ENCODE data around the gene SEMA7A. TPM values are rescaled to one million over a fixed set of nuclear protein-coding genes. Genes with fewer than 3 reads are reported as not detected.

Gene SEMA7A
- total RNA-seq, 1 experiment from 2014 or later = 74.8 TPM

DNA sequence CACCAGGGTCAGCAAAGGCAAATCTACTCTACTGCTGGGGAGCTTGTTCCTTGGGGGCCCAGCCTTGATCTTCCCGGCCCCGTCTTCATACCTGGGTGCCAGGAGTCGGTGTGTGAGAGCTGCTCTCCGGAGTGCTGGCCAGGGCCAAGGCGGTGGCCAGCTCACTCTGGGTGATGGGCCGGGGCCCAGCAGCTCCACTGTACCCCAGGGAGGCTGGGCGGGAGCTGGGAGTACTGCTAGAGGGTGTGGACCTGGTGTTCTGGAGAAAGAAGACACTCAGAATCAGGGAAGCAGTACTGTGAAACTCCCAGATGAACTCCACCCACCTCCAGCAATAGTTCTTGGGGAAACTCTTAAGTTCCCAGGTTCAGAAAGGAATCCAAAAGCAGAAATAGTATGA, 15.3 kb upstream of the SEMA7A start:
- Mint-ChIP-seq H3K4me3 (ENCODE audit: low read depth, unreplicated experiment) (no peak overlapping the region), H3K9me3 (ENCODE audit: low read depth, unreplicated experiment) (no peaks in the 10 kb centered on the region), H3K27ac (ENCODE audit: unreplicated experiment) (no peak overlapping the region), H3K27me3 (ENCODE audit: unreplicated experiment) (no peaks in the 10 kb centered on the region), H3K36me3 (ENCODE audit: insufficient read depth, unreplicated experiment) (peaks cover 7% of the 10 kb centered on the region), H3K4me1 (ENCODE audit: low read depth, unreplicated experiment) (no peaks in the 10 kb centered on the region)
- intact Hi-C loops (cut with micrococcal nuclease; ENCODE audit: unreplicated experiment) = no loop called here
- TF ChIP-seq, protein P1, sequence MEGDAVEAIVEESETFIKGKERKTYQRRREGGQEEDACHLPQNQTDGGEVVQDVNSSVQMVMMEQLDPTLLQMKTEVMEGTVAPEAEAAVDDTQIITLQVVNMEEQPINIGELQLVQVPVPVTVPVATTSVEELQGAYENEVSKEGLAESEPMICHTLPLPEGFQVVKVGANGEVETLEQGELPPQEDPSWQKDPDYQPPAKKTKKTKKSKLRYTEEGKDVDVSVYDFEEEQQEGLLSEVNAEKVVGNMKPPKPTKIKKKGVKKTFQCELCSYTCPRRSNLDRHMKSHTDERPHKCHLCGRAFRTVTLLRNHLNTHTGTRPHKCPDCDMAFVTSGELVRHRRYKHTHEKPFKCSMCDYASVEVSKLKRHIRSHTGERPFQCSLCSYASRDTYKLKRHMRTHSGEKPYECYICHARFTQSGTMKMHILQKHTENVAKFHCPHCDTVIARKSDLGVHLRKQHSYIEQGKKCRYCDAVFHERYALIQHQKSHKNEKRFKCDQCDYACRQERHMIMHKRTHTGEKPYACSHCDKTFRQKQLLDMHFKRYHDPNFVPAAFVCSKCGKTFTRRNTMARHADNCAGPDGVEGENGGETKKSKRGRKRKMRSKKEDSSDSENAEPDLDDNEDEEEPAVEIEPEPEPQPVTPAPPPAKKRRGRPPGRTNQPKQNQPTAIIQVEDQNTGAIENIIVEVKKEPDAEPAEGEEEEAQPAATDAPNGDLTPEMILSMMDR (IDR thresholded peaks at IDR 0.05; ENCODE audit: unreplicated experiment) = no peak
- CTCF ChIA-PET = interaction anchor here (1.4 to 1.7 kb wide), 2 partner anchors 12 to 67 kb away, joined by 3 to 6 read pairs; partner anchors contain the start of gene UBL7
- no TSS peak for BruUV-seq (replicated peaks)
- no peak for DNase-seq

DNA sequence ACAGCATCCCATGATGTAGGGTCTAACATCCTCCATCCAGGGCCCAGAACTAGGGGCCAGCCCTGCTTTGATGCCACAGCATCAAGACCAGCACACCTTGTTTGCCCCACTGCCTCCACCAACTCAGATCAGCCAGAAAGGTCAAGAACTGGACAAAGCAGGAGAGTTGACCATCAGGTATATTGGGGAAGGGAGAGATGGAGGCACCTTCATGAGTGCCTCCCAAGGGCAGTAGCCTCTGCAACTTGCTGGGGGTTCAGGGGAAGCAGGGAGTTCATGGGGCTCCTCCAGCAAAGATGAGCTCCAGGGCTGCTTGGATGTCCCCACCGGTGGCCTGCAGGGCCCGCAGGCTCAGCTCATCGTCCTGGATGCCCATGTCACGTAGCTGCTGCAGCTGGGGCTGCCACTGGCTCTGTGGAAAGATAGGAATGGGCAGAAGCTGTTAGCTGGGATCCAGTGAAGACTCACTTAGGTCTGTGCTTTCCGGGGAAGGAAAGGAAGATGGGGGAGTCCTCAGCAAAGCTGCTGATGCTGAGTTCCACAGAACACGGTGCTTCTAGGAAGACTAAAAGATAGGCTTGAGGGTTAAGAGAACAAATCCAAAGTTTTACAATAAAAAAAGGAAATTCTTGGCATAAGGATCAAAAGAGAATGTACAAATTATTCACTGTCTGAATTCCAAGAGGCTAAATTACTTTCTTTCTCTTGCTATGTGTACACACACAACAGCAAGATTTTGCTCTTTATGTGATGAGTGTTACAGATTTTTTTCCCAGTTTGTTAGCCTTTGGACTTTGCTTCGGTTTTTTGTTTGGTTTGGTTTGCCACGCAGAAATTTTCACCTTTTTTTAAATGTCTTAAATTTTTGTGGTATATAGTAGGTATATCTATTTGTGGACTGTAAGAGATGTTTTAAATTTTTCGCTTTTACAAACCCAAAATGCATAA, 12.3 kb upstream of the SEMA7A start:
- CTCF ChIA-PET = no interaction called here

DNA sequence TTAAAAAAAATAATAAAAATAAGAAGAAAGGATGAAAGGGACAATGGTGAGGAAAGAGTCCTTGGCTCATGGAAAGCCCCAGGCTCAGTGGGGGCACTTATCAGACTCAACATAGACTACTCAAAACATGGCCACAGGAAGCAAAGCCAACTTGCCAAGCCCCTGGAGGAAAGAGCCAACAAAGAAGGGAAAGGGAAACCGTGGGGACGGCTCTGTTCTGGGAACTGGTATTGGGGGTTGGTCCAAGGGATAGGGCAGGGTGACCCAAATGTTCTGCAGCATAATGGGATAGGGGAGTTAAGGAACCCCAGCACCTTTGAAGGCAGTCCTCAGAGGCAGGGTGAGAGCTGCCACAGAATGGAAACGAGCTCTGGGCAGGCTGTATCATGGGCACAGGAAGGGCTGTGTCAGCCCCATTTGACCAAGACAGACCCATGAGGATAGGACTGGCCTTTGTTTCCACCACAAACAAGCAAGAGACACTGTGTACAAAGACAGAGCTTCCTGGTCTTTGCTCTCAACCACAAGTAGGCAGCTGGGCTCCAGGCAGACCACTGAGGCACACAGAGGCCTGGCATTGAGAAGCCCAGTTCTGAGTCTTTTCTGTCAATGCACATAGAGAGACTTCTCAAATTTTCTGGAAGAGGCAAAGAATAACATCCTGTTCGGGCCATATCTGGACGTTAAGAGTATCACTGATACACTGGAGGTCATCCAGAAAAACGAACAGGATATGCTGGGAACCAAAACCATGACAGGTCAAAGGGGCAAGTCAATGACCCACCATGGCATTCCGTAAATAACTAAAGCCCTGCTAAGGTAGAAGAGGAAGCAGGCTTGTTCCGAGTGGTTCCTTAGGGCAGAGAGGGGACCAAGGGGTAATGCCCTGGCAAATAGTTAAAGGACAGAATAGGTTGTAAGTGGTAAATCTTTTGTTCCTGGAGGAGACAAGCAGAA, 10.6 kb upstream of the SEMA7A start:
- TF ChIP-seq, protein P1 (IDR thresholded peaks at IDR 0.05; ENCODE audit: unreplicated experiment) = no peak
- no peaks in the 10 kb centered on the region for H3K9me3 Mint-ChIP-seq (ENCODE audit: low read depth, unreplicated experiment)
- H3K27ac Mint-ChIP-seq (ENCODE audit: unreplicated experiment) = no peak overlapping the region
- H3K4me3 Mint-ChIP-seq (ENCODE audit: low read depth, unreplicated experiment) = no peak overlapping the region
- H3K36me3 Mint-ChIP-seq (ENCODE audit: insufficient read depth, unreplicated experiment) = peaks cover 7% of the 10 kb centered on the region
- CTCF ChIA-PET = no interaction called here
- no peaks in the 10 kb centered on the region for H3K4me1 Mint-ChIP-seq (ENCODE audit: low read depth, unreplicated experiment)
- no peak for DNase-seq
- no TSS peak for BruUV-seq (replicated peaks)
- intact Hi-C loops (cut with micrococcal nuclease; ENCODE audit: unreplicated experiment) = no loop called here
- no peaks in the 10 kb centered on the region for H3K27me3 Mint-ChIP-seq (ENCODE audit: unreplicated experiment)

More for the DNA sequence above, 12.3 kb upstream of the SEMA7A start:
- H3K27me3 Mint-ChIP-seq (ENCODE audit: unreplicated experiment) = no peaks in the 10 kb centered on the region
- H3K4me1 Mint-ChIP-seq (ENCODE audit: low read depth, unreplicated experiment) = no peaks in the 10 kb centered on the region
- no peak overlapping the region for H3K4me3 Mint-ChIP-seq (ENCODE audit: low read depth, unreplicated experiment)
- DNase-seq = no peak
- no peak overlapping the region for H3K27ac Mint-ChIP-seq (ENCODE audit: unreplicated experiment)
- H3K9me3 Mint-ChIP-seq (ENCODE audit: low read depth, unreplicated experiment) = no peaks in the 10 kb centered on the region
- no TSS peak for BruUV-seq (replicated peaks)
- TF ChIP-seq, protein P1 (IDR thresholded peaks at IDR 0.05; ENCODE audit: unreplicated experiment) = no peak
- intact Hi-C loops (cut with micrococcal nuclease; ENCODE audit: unreplicated experiment) = no loop called here
- H3K36me3 Mint-ChIP-seq (ENCODE audit: insufficient read depth, unreplicated experiment) = peaks cover 7% of the 10 kb centered on the region

DNA sequence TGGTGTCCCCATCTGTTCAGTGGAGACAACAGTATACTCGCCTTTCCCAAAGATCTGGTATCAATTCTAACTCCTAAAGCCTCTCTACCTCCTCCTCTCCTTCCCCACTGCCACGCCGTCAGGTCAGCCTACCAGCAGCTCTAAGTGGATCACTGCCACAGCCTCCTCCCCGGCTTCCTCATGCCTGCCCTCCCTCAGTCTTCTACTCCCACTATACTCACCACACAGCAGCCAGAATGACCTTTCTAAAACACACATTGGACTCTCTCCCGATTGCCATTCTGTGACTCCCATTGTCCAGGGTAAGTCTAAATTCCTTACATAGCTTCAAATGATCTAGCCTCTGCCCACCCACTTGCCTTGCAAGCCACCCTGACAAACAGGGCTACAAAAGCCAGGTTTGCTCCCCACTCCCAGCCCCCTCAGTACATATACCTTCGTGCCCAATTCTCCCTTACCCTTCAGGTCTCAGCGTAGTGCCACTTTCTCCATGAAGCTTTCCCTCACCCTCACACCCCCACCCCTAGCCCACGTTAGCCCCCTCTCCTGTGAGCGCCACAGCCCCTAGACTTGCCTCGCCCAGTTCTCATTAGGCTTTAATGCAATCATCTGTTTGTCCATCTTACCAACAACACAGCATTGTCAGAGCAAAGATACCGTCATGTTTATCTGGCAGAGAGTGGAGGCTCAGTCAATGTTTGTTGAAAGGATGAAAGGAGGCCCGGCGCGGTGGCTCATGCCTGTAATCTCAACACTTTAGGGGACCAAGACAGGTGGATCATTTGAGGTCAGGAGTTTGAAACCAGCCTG, 9.5 kb upstream of the SEMA7A start:
- intact Hi-C loops (cut with micrococcal nuclease; ENCODE audit: unreplicated experiment) = no loop called here
- Mint-ChIP-seq H3K4me1 (ENCODE audit: low read depth, unreplicated experiment) (peaks cover 5% of the 10 kb centered on the region), H3K4me3 (ENCODE audit: low read depth, unreplicated experiment) (no peak overlapping the region), H3K27ac (ENCODE audit: unreplicated experiment) (no peak overlapping the region), H3K36me3 (ENCODE audit: insufficient read depth, unreplicated experiment) (peaks cover 7% of the 10 kb centered on the region), H3K27me3 (ENCODE audit: unreplicated experiment) (no peaks in the 10 kb centered on the region), H3K9me3 (ENCODE audit: low read depth, unreplicated experiment) (no peaks in the 10 kb centered on the region)
- BruUV-seq (replicated peaks) = no TSS peak
- CTCF ChIA-PET = interaction anchor here (1.0 to 1.7 kb wide), 4 partner anchors 46 to 69 kb away, joined by 3 to 5 read pairs (median 4); no protein-coding TSS in a partner anchor
- TF ChIP-seq, protein P1 (IDR thresholded peaks at IDR 0.05; ENCODE audit: unreplicated experiment) = no peak
- DNase-seq = no peak
